Activated naive CD4-positive, alpha-beta T cell treated with anti-CD3 and anti-CD28 coated beads for 36 hours (primary cell): Measurements from ENCODE around the gene PTPRU. TPM values are rescaled to one million over a fixed set of nuclear protein-coding genes. Genes with fewer than 3 reads are reported as not detected.

ENCODE experiments used
- CTCF ChIA-PET: fragments of 350-600 bp; sonication (Branson Sonifier 250); formaldehyde crosslinking; loops from one replicate; lab custom pipeline; 2021; ENCODE audit warnings: antibody characterized with exemption; lab: Charles Lee
- DNase-seq: peaks from one replicate; pipeline ENCODE4 v3.0.0-alpha.2; 2020
- H3K27ac Mint-ChIP-seq: one replicate; pipeline ENCODE4 v1.8.0; 2021; ENCODE audit warnings: mild to moderate bottlenecking, mixed read lengths
- H3K27me3 Mint-ChIP-seq: one replicate; pipeline ENCODE4 v1.8.0; 2021; ENCODE audit warnings: low read depth, mixed read lengths
- H3K36me3 Mint-ChIP-seq: one replicate; pipeline ENCODE4 v1.8.0; 2021; ENCODE audit warnings: low read depth, mixed read lengths
- H3K4me1 Mint-ChIP-seq: one replicate; pipeline ENCODE4 v1.8.0; 2021; ENCODE audit warnings: low read depth, mixed read lengths
- H3K4me3 Mint-ChIP-seq: one replicate; pipeline ENCODE4 v1.8.0; 2021; ENCODE audit warnings: mild to moderate bottlenecking, moderate library complexity, mixed read lengths
- H3K9me3 Mint-ChIP-seq: one replicate; pipeline ENCODE4 v1.8.0; 2021; ENCODE audit warnings: mixed read lengths
- intact Hi-C: fragments of 100-400 bp; cut with micrococcal nuclease; formaldehyde crosslinking; loops from one replicate; pipeline ENCODE4 v1.15.1; 2023
- total RNA-seq, 2 experiments: library from RNA; stranded (reverse); gene quantifications; one replicate each; pipeline ENCODE4 v1.2.3, GENCODE V29; 2021

PTPRU gene
- total RNA-seq, 2 experiments from 2014 or later, result 0.15 to 0.38 TPM

GRCh38 chr1:29320156-29320940, 84.0 kb downstream of the PTPRU start:
- no peak for DNase-seq
- intact Hi-C loops, result no loop called here
- H3K4me3 Mint-ChIP-seq, result no peak overlapping the region

GRCh38 chr1:29321176-29321575, 84.9 kb downstream of the PTPRU start:
- Mint-ChIP-seq H3K27ac (no peak overlapping the region), H3K4me1 (no peaks in the 10 kb centered on the region), H3K9me3 (no peaks in the 10 kb centered on the region), H3K4me3 (no peak overlapping the region), H3K27me3 (no peaks in the 10 kb centered on the region), H3K36me3 (no peaks in the 10 kb centered on the region)
- intact Hi-C loops, result no loop called here
- no peak for DNase-seq
- CTCF ChIA-PET, result interaction anchor here (0.6 kb wide), 1 partner anchor 57 kb away, joined by 5 read pairs; no protein-coding TSS in a partner anchor

More at GRCh38 chr1:29320156-29320940, 84.0 kb downstream of the PTPRU start:
- Mint-ChIP-seq H3K9me3 (no peaks in the 10 kb centered on the region), H3K27ac (no peak overlapping the region), H3K27me3 (no peaks in the 10 kb centered on the region), H3K36me3 (no peaks in the 10 kb centered on the region), H3K4me1 (no peaks in the 10 kb centered on the region)
- CTCF ChIA-PET, result interaction anchor here (0.6 kb wide), 1 partner anchor 58 kb away, joined by 5 read pairs; no protein-coding TSS in a partner anchor

- Mint-ChIP-seq H3K4me1 (no peaks in the 10 kb centered on the region), H3K27ac (no peak overlapping the region), H3K27me3 (no peaks in the 10 kb centered on the region), H3K36me3 (no peaks in the 10 kb centered on the region), H3K4me3 (no peak overlapping the region), H3K9me3 (no peaks in the 10 kb centered on the region)
- CTCF ChIA-PET, result no interaction called here
- DNase-seq, result no peak
- intact Hi-C loops, result no loop called here
Observed at GRCh38 chr1:29322147-29322694, 85.9 kb downstream of the PTPRU start.

- Mint-ChIP-seq H3K9me3 (no peaks in the 10 kb centered on the region), H3K4me3 (no peak overlapping the region), H3K27me3 (no peaks in the 10 kb centered on the region), H3K36me3 (no peaks in the 10 kb centered on the region), H3K27ac (no peak overlapping the region), H3K4me1 (no peaks in the 10 kb centered on the region)
- CTCF ChIA-PET, result interaction anchor here (0.5 kb wide), 1 partner anchor 559 kb away, joined by 4 read pairs; no protein-coding TSS in a partner anchor
- intact Hi-C loops, result no loop called here
- DNase-seq, result no peak
Observed at GRCh38 chr1:29322861-29323585, 86.7 kb downstream of the PTPRU start.

GRCh38 chr1:29323636-29324035, 87.3 kb downstream of the PTPRU start:
- Mint-ChIP-seq H3K4me3 (no peak overlapping the region), H3K27me3 (no peaks in the 10 kb centered on the region), H3K36me3 (no peaks in the 10 kb centered on the region), H3K9me3 (no peaks in the 10 kb centered on the region), H3K4me1 (no peaks in the 10 kb centered on the region), H3K27ac (no peak overlapping the region)
- intact Hi-C loops, result no loop called here
- CTCF ChIA-PET, result no interaction called here
- no peak for DNase-seq

GRCh38 chr1:29324202-29324601, 87.9 kb downstream of the PTPRU start:
- intact Hi-C loops, result no loop called here
- Mint-ChIP-seq H3K36me3 (no peaks in the 10 kb centered on the region), H3K9me3 (no peaks in the 10 kb centered on the region), H3K4me3 (no peak overlapping the region), H3K27ac (no peak overlapping the region), H3K4me1 (no peaks in the 10 kb centered on the region), H3K27me3 (no peaks in the 10 kb centered on the region)
- DNase-seq, result no peak
- CTCF ChIA-PET, result no interaction called here

- intact Hi-C loops, result no loop called here
- Mint-ChIP-seq H3K27me3 (no peaks in the 10 kb centered on the region), H3K4me1 (no peaks in the 10 kb centered on the region), H3K4me3 (no peak overlapping the region), H3K36me3 (no peaks in the 10 kb centered on the region), H3K9me3 (no peaks in the 10 kb centered on the region), H3K27ac (no peak overlapping the region)
- no peak for DNase-seq
- CTCF ChIA-PET, result no interaction called here
Observed at GRCh38 chr1:29324771-29325351, 88.5 kb downstream of the PTPRU start.

- Mint-ChIP-seq H3K36me3 (no peaks in the 10 kb centered on the region), H3K27me3 (no peaks in the 10 kb centered on the region), H3K4me3 (no peak overlapping the region), H3K4me1 (no peaks in the 10 kb centered on the region), H3K27ac (no peak overlapping the region), H3K9me3 (no peaks in the 10 kb centered on the region)
- no peak for DNase-seq
- intact Hi-C loops, result no loop called here
- CTCF ChIA-PET, result no interaction called here
Observed at GRCh38 chr1:29325675-29326074, 89.4 kb downstream of the PTPRU start.

- intact Hi-C loops, result no loop called here
- Mint-ChIP-seq H3K9me3 (no peaks in the 10 kb centered on the region), H3K27ac (no peak overlapping the region), H3K4me1 (no peaks in the 10 kb centered on the region), H3K4me3 (no peak overlapping the region), H3K27me3 (no peaks in the 10 kb centered on the region), H3K36me3 (no peaks in the 10 kb centered on the region)
- CTCF ChIA-PET, result no interaction called here
- no peak for DNase-seq
Observed at GRCh38 chr1:29326123-29326522, 89.8 kb downstream of the PTPRU start.

- Mint-ChIP-seq H3K4me1 (no peaks in the 10 kb centered on the region), H3K4me3 (no peak overlapping the region), H3K27ac (no peak overlapping the region), H3K27me3 (peaks cover 3% of the 10 kb centered on the region), H3K9me3 (no peaks in the 10 kb centered on the region), H3K36me3 (no peaks in the 10 kb centered on the region)
- CTCF ChIA-PET, result no interaction called here
- DNase-seq, result no peak
- intact Hi-C loops, result no loop called here
Observed at GRCh38 chr1:29327223-29327935, 91.1 kb downstream of the PTPRU start.

- intact Hi-C loops, result no loop called here
- Mint-ChIP-seq H3K27me3 (peaks cover 3% of the 10 kb centered on the region), H3K27ac (no peak overlapping the region), H3K4me1 (no peaks in the 10 kb centered on the region), H3K4me3 (no peak overlapping the region), H3K9me3 (no peaks in the 10 kb centered on the region), H3K36me3 (no peaks in the 10 kb centered on the region)
- CTCF ChIA-PET, result no interaction called here
- no peak for DNase-seq
Observed at GRCh38 chr1:29329022-29329775, 92.9 kb downstream of the PTPRU start.
